Measurements from ENCODE around the gene PLEKHO1.

Gene PLEKHO1

DNA sequence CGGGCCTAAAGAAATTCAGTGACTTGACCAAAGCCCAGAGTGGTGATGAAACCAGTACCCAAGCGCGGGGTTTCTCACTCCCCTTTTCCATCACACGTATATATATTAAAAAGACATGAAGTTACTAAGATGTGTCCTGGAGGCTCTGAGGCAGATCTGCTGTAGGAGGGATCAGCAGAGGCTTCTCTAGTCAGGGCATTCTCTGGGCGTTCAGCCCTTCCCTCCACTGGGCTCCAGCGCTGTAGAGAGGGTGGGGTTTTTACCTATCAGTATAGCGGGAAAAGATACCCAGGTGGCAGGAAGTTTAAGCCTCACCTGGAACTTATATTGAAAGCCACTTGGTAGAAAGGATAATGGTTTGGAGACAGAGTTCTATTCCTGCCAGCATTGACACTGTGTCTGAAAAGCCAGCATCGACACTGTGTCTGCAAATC is 862 bp upstream of the PLEKHO1 start:
- TF ChIP-seq, protein P1, sequence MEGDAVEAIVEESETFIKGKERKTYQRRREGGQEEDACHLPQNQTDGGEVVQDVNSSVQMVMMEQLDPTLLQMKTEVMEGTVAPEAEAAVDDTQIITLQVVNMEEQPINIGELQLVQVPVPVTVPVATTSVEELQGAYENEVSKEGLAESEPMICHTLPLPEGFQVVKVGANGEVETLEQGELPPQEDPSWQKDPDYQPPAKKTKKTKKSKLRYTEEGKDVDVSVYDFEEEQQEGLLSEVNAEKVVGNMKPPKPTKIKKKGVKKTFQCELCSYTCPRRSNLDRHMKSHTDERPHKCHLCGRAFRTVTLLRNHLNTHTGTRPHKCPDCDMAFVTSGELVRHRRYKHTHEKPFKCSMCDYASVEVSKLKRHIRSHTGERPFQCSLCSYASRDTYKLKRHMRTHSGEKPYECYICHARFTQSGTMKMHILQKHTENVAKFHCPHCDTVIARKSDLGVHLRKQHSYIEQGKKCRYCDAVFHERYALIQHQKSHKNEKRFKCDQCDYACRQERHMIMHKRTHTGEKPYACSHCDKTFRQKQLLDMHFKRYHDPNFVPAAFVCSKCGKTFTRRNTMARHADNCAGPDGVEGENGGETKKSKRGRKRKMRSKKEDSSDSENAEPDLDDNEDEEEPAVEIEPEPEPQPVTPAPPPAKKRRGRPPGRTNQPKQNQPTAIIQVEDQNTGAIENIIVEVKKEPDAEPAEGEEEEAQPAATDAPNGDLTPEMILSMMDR (IDR thresholded peaks at IDR 0.05; ENCODE audit: control insufficient read depth, insufficient read depth, low read depth, low read length, missing control alignments): no peak
- H3K4me3 ChIP-seq (ENCODE audit: control insufficient read depth, low read depth, low read length): peak overlapping the region; percentile 62

DNA sequence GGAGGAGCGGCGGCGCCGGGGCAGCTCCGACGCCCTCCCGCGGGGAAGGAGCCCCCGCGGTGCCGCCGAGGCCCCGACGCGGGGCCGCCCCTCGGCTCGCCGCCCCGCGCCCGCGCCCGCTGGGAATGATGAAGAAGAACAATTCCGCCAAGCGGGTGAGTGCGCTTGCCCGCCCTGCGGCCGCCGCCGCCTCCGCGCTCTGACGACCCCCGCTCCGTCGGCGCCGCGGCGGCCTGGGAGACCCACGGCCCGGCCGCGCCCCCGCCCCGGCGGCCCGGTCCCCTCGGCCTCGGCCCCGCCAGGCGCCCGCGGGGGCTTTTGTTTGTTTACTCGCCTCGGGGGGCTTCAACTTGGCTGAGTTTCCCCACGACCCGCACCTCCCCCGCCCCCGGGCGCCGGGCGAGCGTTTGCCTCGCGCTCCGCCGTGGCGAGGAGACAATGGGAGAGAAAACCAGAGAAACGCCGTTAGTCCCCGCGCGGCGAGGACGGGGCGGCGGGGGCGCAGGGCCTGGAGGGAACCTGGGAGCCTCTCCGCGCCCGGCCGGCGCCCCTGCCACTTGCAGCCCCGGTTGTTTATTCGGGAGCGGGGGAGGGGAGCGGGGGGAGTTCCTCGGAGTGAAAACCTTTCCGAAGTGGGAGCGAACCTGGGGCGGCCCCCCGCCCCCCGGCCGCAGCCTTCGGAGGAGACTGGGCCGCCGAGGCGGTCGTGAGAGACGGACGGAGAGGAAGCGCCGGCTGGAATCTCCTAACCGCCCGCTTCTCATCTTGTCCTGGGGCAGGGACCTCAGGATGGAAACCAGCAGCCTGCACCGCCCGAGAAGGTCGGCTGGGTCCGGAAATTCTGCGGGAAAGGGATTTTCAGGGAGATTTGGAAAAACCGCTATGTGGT is 661 bp downstream of the PLEKHO1 start:
- H3K4me3 ChIP-seq (ENCODE audit: control insufficient read depth, low read depth, low read length): peak overlapping the region; percentile 62
- TF ChIP-seq, protein P1 (IDR thresholded peaks at IDR 0.05; ENCODE audit: control insufficient read depth, insufficient read depth, low read depth, low read length, missing control alignments): no peak
- no peak for DNase-seq (ENCODE audit: low read depth)

More for the DNA sequence above, 862 bp upstream of the PLEKHO1 start:
- no peak for DNase-seq (ENCODE audit: low read depth)

DNA sequence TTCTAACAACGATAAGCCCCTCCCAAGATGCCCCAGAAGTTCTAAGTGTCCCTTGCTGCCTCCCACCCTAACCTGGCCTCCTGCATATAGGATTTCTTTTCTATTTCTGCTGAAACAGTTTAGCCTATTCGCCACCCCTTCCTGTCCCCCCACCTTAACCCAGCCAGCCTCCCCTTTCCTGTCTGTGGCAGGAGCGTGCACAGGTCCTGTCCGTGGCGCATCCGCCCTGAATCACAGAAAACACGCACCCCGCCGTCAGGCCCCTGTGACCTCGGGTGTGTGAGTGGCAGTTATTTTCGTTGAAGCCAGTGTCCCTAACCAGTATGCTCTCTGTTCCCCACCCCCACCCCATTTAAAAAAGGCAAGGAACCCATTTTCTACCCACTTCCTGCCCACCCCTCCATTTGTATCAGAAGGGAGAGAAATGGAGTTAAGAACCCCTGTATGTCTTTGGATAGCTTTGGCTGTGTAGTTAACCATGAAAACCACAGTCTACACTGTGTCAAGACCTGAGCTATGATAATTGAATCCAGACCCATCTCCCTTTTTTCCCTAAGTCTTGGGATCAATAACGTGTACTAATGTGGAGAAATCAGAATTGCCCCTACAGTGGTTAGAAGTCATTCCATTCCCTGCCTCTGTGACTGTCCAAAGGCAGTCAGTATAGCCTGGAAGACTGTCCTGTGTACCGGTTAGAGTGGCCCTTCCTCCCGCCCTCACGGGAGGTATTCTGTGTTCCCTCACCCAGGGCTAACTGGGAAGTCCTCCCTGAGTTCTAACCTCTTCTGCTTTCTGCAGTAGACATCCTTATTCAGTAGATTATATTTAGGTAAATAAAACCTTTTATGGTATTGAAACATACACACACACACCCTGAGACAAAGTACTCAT is 1.8 kb downstream of the PLEKHO1 start:
- DNase-seq (ENCODE audit: low read depth): no peak
- H3K4me3 ChIP-seq (ENCODE audit: control insufficient read depth, low read depth, low read length): peak overlapping the region; percentile 62
- TF ChIP-seq, protein P1 (IDR thresholded peaks at IDR 0.05; ENCODE audit: control insufficient read depth, insufficient read depth, low read depth, low read length, missing control alignments): no peak

DNA sequence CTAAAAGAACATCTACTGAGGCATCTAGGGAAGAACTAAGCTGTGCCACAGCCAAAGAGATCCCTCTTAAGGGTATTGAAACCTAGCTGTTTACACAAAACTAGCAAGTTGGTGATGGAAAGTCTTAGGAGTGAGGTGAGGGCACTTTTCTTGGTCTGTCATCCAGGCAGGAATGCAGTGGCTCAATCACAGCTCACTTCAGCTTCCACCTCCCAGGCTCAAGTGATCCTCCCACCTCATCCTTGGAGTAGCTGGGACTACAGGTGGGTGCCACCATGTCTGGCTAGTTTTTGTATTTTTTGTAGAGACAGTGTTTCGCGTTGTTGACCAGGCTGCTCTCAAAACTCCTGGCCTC is 2.4 kb downstream of the PLEKHO1 start:
- no peak overlapping the region; the same call in 1 of the 2 replicates for H3K4me3 ChIP-seq (ENCODE audit: control insufficient read depth, low read depth, low read length)

DNA sequence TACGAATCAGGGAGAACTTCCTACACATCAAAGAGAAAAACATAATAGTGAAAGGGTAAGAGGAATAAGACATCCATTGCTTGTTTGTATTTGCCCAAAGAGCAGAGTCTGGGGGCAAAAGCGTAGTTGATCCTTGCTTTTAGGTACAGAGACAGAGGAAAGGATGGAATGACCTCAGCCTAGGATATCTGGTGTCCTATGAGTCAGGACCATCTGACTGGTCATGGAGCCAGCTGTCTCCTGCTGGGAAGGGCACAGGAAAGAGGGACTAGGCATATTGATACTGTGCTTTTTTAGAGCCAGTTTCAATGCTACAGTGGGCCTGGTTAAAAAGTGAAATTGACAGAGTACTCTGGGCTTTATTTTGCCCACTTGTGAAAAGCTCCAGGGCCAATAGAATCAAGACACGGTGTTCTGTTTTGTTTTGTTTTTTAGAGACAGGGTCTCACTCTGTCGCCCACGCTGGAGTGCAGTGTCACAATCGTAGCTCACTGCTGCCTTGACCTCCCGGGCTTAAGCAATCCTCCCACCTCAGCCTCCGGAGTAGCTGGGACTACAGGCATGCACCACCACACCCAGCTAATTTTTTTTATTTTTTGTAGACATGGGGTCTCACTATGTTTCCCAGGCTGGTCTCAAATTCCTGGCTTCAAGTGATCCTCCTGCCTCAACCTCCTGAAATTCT is 3.2 kb downstream of the PLEKHO1 start:
- TF ChIP-seq, protein P1 (IDR thresholded peaks at IDR 0.05; ENCODE audit: control insufficient read depth, insufficient read depth, low read depth, low read length, missing control alignments): no peak
- H3K4me3 ChIP-seq (ENCODE audit: control insufficient read depth, low read depth, low read length): no peak overlapping the region
- DNase-seq (ENCODE audit: low read depth): no peak

More for the DNA sequence above, 2.4 kb downstream of the PLEKHO1 start:
- no peak for DNase-seq (ENCODE audit: low read depth)
- TF ChIP-seq, protein P1 (IDR thresholded peaks at IDR 0.05; ENCODE audit: control insufficient read depth, insufficient read depth, low read depth, low read length, missing control alignments): no peak

DNA sequence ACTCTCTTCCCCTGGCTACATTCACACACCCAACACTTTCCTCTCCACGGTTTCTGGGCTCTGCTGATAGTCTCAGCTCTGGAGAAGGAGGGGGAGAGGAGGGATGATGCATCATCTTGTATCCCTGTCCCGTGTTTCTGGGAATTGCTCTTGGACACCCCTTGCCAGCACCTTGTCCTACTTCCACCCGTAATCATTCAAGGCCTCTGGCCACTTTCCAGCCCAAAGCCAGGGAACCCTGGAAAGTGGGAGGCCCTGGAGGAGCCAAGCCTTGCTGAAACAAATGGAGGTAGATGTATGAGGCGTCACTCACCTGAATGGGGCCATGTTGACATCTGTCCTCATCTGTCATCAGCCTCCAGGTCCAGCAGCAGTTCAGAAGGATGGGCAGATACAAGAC is 4.4 kb downstream of the PLEKHO1 start:
- DNase-seq (ENCODE audit: low read depth): no peak
- no peak overlapping the region for H3K4me3 ChIP-seq (ENCODE audit: control insufficient read depth, low read depth, low read length)
- TF ChIP-seq, protein P1 (IDR thresholded peaks at IDR 0.05; ENCODE audit: control insufficient read depth, insufficient read depth, low read depth, low read length, missing control alignments): no peak
